H9 (cell line): ENCODE measurements around the gene TTN. TPM values are rescaled to one million over a fixed set of nuclear protein-coding genes. Genes with fewer than 3 reads are reported as not detected.

Source experiments
- DNase-seq: peaks from one replicate; pipeline ENCODE4 v3.0.0-alpha.2; 2017
- H2AFZ ChIP-seq: one replicate; pipeline ENCODE4 v1.6.1; 2013; ENCODE audit warnings: mild to moderate bottlenecking, low read length, control low read depth, moderate library complexity
- H2AK5ac ChIP-seq: 2 replicates; pipeline ENCODE4 v1.6.1; 2013; ENCODE audit warnings: low read length, control low read depth, mixed read lengths; ENCODE audit not compliant: insufficient read length
- H2BK120ac ChIP-seq: one replicate; pipeline ENCODE4 v1.6.1; 2013; ENCODE audit warnings: low read depth, mild to moderate bottlenecking, low read length, control low read depth, inconsistent platforms; ENCODE audit not compliant: poor library complexity, severe bottlenecking
- H2BK12ac ChIP-seq: 2 replicates; pipeline ENCODE4 v1.6.1; 2013; ENCODE audit warnings: low read length, control low read depth, mixed read lengths, low read depth; ENCODE audit not compliant: insufficient read length
- H2BK15ac ChIP-seq: 2 replicates; pipeline ENCODE4 v1.6.1; 2013; ENCODE audit warnings: low read depth, low read length, control low read depth
- H2BK20ac ChIP-seq: one replicate; pipeline ENCODE4 v1.6.1; 2013; ENCODE audit warnings: low read depth, mild to moderate bottlenecking, low read length, control low read depth, inconsistent platforms; ENCODE audit not compliant: poor library complexity, severe bottlenecking
- H2BK5ac ChIP-seq: 2 replicates; pipeline ENCODE4 v1.6.1; 2013; ENCODE audit warnings: low read length, control low read depth, mixed read lengths; ENCODE audit not compliant: insufficient read length
- H3K14ac ChIP-seq: 2 replicates; pipeline ENCODE4 v1.6.1; 2013; ENCODE audit warnings: low read length, control low read depth; ENCODE audit not compliant: insufficient read depth
- H3K18ac ChIP-seq: 2 replicates; pipeline ENCODE4 v1.6.1; 2013; ENCODE audit warnings: low read depth, mild to moderate bottlenecking, mixed read lengths, low read length, control low read depth; ENCODE audit not compliant: insufficient read length
- H3K23ac ChIP-seq: 2 replicates; pipeline ENCODE4 v1.6.1; 2013; ENCODE audit warnings: low read length, control low read depth, mixed read lengths, low read depth; ENCODE audit not compliant: insufficient read length
- H3K23me2 ChIP-seq: 2 replicates; pipeline ENCODE4 v1.6.1; 2013; ENCODE audit warnings: low read depth, mild to moderate bottlenecking, mixed read lengths, low read length, control low read depth; ENCODE audit not compliant: insufficient read length, poor library complexity, severe bottlenecking
- H3K27ac ChIP-seq: 2 replicates; pipeline ENCODE4 v1.5.1; 2013; ENCODE audit warnings: low read length, control low read depth, mixed read lengths, low read depth; ENCODE audit not compliant: insufficient read length
- H3K27me3 ChIP-seq: 2 replicates; pipeline ENCODE4 v1.6.1; 2013; ENCODE audit warnings: low read length, control low read depth, inconsistent platforms; ENCODE audit not compliant: insufficient read depth
- H3K4ac ChIP-seq: 2 replicates; pipeline ENCODE4 v1.6.1; 2013; ENCODE audit warnings: low read depth, mild to moderate bottlenecking, control low read depth, inconsistent platforms, low read length, moderate library complexity
- H3K4me1 ChIP-seq: 2 replicates; pipeline ENCODE4 v1.6.1; 2013; ENCODE audit warnings: low read length, control low read depth, inconsistent platforms; ENCODE audit not compliant: insufficient read depth
- H3K4me2 ChIP-seq: 2 replicates; pipeline ENCODE4 v1.6.1; 2013; ENCODE audit warnings: low read length, control low read depth, mixed read lengths; ENCODE audit not compliant: insufficient read length, insufficient read depth
- H3K56ac ChIP-seq: 2 replicates; pipeline ENCODE4 v1.6.1; 2013; ENCODE audit warnings: low read depth, mild to moderate bottlenecking, mixed read lengths, low read length, control low read depth; ENCODE audit not compliant: insufficient read length
- H3K79me1 ChIP-seq: 2 replicates; pipeline ENCODE4 v1.6.1; 2013; ENCODE audit warnings: low read depth, mild to moderate bottlenecking, moderate library complexity, low read length, control low read depth, inconsistent platforms; ENCODE audit not compliant: insufficient read depth, poor library complexity, severe bottlenecking
- H3K79me2 ChIP-seq: 2 replicates; pipeline ENCODE4 v1.6.1; 2013; ENCODE audit warnings: low read length, control low read depth, inconsistent platforms; ENCODE audit not compliant: insufficient read depth
- H3K9ac ChIP-seq: 2 replicates; pipeline ENCODE4 v1.6.1; 2013; ENCODE audit warnings: low read length, control low read depth, mixed read lengths; ENCODE audit not compliant: insufficient read length; ENCODE audit errors: extremely low read depth
- H3K9me3 ChIP-seq: one replicate; pipeline ENCODE4 v1.6.1; 2013; ENCODE audit warnings: low read depth, low read length, inconsistent platforms; ENCODE audit not compliant: control insufficient read depth
- H3T11ph ChIP-seq: one replicate; pipeline ENCODE4 v1.6.1; 2013; ENCODE audit warnings: mild to moderate bottlenecking, low read length, control low read depth, inconsistent platforms
- H4K20me1 ChIP-seq: one replicate; pipeline ENCODE4 v1.6.1; 2013; ENCODE audit not compliant: control insufficient read depth, insufficient read length, insufficient read depth
- H4K5ac ChIP-seq: 2 replicates; pipeline ENCODE4 v1.6.1; 2013; ENCODE audit warnings: low read depth, mild to moderate bottlenecking, mixed read lengths, low read length, control low read depth; ENCODE audit not compliant: insufficient read length
- H4K8ac ChIP-seq: replicated peaks from 2 replicates; pipeline ENCODE4 v1.6.1; 2013; ENCODE audit warnings: low read length, control low read depth, mixed read lengths, low read depth; ENCODE audit not compliant: insufficient read length
- H4K91ac ChIP-seq: 2 replicates; pipeline ENCODE4 v1.6.1; 2013; ENCODE audit warnings: low read depth, mild to moderate bottlenecking, moderate library complexity, mixed read lengths, low read length, control low read depth; ENCODE audit not compliant: insufficient read length
- H3K27ac Mint-ChIP-seq, 3 experiments: 2 replicates in 2 of 3; 3 replicates in 1 of 3; pipeline ENCODE4 v1.8.0; 2020 to 2021; ENCODE audit warnings: mixed read lengths in 3 of 3, mild to moderate bottlenecking in 1 of 3, moderate library complexity in 1 of 3
- H3K27me3 Mint-ChIP-seq: 2 replicates; pipeline ENCODE4 v1.8.0; 2021; ENCODE audit warnings: low read depth, mild to moderate bottlenecking, moderate library complexity, mixed read lengths
- H3K36me3 Mint-ChIP-seq, 3 experiments: 2 replicates in 2 of 3; 3 replicates in 1 of 3; pipeline ENCODE4 v1.8.0; 2020 to 2021; ENCODE audit warnings: low read depth in 3 of 3, mixed read lengths in 3 of 3; ENCODE audit not compliant: insufficient read depth in 1 of 3
- H3K4me1 Mint-ChIP-seq, 2 experiments: 2 replicates each; pipeline ENCODE4 v1.8.0; 2020; ENCODE audit warnings: mixed read lengths in 2 of 2
- H3K4me3 Mint-ChIP-seq, 2 experiments: 2 replicates in 1 of 2; 3 replicates in 1 of 2; pipeline ENCODE4 v1.8.0; 2020 to 2021; ENCODE audit warnings: mild to moderate bottlenecking in 2 of 2, mixed read lengths in 2 of 2, moderate library complexity in 1 of 2
- H3K9me3 Mint-ChIP-seq, 2 experiments: 2 replicates in 1 of 2; 3 replicates in 1 of 2; pipeline ENCODE4 v1.8.0; 2020; ENCODE audit warnings: mild to moderate bottlenecking in 2 of 2, mixed read lengths in 2 of 2, moderate library complexity in 1 of 2
- WGBS: extraction: QIAGEN DNeasy Blood & Tissue Kit; methylation state at CpG from one replicate; pipeline ENCODE4 v1.1.7; 2013; ENCODE audit warnings: missing lambda C conversion rate, low lambda C conversion rate, mixed read lengths; ENCODE audit not compliant: insufficient read length; ENCODE audit errors: extremely low coverage; 5-methylcytosine and 5-hydroxymethylcytosine counted together
- total RNA-seq: library from RNA; stranded (reverse); gene quantifications from 2 replicates; pipeline ENCODE4 v1.2.1, GENCODE V29; 2021
- TF ChIP-seq, protein P1 (sequence below): fragments of 200-600 bp; sonication (generic); conservative IDR thresholded peaks from 3 replicates; pipeline ENCODE4 v1.8.0; 2021; ENCODE audit warnings: antibody characterized with exemption, mild to moderate bottlenecking

The TTN gene
- total RNA-seq, 1 experiment from 2014 or later, result 0.70 TPM

DNA sequence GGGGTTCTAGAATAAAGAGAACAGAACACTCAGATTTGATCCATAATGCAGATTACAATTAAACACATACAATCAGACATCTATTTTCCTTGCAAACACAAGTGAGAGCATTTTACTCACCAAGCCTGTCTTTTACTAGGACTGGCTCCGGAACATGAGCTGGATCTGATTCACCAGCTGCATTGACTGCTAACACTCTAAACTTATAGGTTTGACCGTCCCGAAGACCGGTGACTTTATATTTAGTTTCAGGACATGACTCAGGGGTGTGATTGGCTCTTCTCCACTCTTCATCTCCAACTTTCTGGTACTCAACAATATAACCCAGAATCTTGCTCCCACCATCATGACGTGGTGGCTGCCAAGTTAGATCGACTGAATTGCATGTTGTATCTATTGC, 214.6 kb downstream of the TTN start:
- Histone ChIP-seq H3K4me1 (no peaks in the 10 kb centered on the region), H3K4ac (no peak overlapping the region), H2BK15ac (no peak overlapping the region), H3K4me2 (no peak overlapping the region), H4K5ac (no peak overlapping the region), H3K9ac (no peak overlapping the region), H3K79me2 (no peaks in the 10 kb centered on the region), H2AFZ (no peak overlapping the region), H3K9me3 (no peaks in the 10 kb centered on the region), H3K23me2 (no peaks in the 10 kb centered on the region), H3T11ph (no peak overlapping the region), H3K18ac (no peak overlapping the region), H3K27me3 (no peaks in the 10 kb centered on the region), H4K8ac (no peak overlapping the region), H3K27ac (no peak overlapping the region), H2BK12ac (no peak overlapping the region), H2BK120ac (no peak overlapping the region), H3K23ac (no peak overlapping the region), H3K79me1 (no peaks in the 10 kb centered on the region), H4K91ac (no peak overlapping the region), H4K20me1 (no peaks in the 10 kb centered on the region), H2AK5ac (no peak overlapping the region), H3K56ac (no peak overlapping the region), H2BK5ac (no peak overlapping the region), H3K14ac (no peak overlapping the region), H2BK20ac (no peak overlapping the region)
- no peak for DNase-seq
- Mint-ChIP-seq H3K4me1 (no peaks in the 10 kb centered on the region), H3K9me3 (no peaks in the 10 kb centered on the region), H3K27ac (no peak overlapping the region), H3K4me3 (no peak overlapping the region), H3K36me3 (peaks cover 4 to 13% (median 13%) of the 10 kb centered on the region in 3 experiments; a peak in 5 of 7 replicates), H3K27me3 (no peaks in the 10 kb centered on the region)
- TF ChIP-seq, protein P1, sequence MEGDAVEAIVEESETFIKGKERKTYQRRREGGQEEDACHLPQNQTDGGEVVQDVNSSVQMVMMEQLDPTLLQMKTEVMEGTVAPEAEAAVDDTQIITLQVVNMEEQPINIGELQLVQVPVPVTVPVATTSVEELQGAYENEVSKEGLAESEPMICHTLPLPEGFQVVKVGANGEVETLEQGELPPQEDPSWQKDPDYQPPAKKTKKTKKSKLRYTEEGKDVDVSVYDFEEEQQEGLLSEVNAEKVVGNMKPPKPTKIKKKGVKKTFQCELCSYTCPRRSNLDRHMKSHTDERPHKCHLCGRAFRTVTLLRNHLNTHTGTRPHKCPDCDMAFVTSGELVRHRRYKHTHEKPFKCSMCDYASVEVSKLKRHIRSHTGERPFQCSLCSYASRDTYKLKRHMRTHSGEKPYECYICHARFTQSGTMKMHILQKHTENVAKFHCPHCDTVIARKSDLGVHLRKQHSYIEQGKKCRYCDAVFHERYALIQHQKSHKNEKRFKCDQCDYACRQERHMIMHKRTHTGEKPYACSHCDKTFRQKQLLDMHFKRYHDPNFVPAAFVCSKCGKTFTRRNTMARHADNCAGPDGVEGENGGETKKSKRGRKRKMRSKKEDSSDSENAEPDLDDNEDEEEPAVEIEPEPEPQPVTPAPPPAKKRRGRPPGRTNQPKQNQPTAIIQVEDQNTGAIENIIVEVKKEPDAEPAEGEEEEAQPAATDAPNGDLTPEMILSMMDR, result no peak
- WGBS, result no CpG with 5 or more reads among the region's 6 CpGs
